Activated naive CD4-positive, alpha-beta T cell treated with anti-CD3 and anti-CD28 coated beads for 36 hours (primary cell): ENCODE results near the gene CD247. TPM values are rescaled to one million over a fixed set of nuclear protein-coding genes. Genes with fewer than 3 reads are reported as not detected.

Source experiments
- CTCF ChIA-PET: fragments of 350-600 bp; sonication (Branson Sonifier 250); formaldehyde crosslinking; loops from one replicate; lab custom pipeline; 2021; ENCODE audit warnings: antibody characterized with exemption; lab: Charles Lee
- DNase-seq: peaks from one replicate; pipeline ENCODE4 v3.0.0-alpha.2; 2020
- H3K27ac Mint-ChIP-seq: one replicate; pipeline ENCODE4 v1.8.0; 2021; ENCODE audit warnings: mild to moderate bottlenecking, mixed read lengths
- H3K27me3 Mint-ChIP-seq: one replicate; pipeline ENCODE4 v1.8.0; 2021; ENCODE audit warnings: low read depth, mixed read lengths
- H3K36me3 Mint-ChIP-seq: one replicate; pipeline ENCODE4 v1.8.0; 2021; ENCODE audit warnings: low read depth, mixed read lengths
- H3K4me1 Mint-ChIP-seq: one replicate; pipeline ENCODE4 v1.8.0; 2021; ENCODE audit warnings: low read depth, mixed read lengths
- H3K4me3 Mint-ChIP-seq: one replicate; pipeline ENCODE4 v1.8.0; 2021; ENCODE audit warnings: mild to moderate bottlenecking, moderate library complexity, mixed read lengths
- H3K9me3 Mint-ChIP-seq: one replicate; pipeline ENCODE4 v1.8.0; 2021; ENCODE audit warnings: mixed read lengths
- intact Hi-C: fragments of 100-400 bp; cut with micrococcal nuclease; formaldehyde crosslinking; loops from one replicate; pipeline ENCODE4 v1.15.1; 2023
- total RNA-seq, 2 experiments: library from RNA; stranded (reverse); gene quantifications; one replicate each; pipeline ENCODE4 v1.2.3, GENCODE V29; 2021

CD247 gene
- total RNA-seq, 2 experiments from 2014 or later: 73.5 to 78.3 TPM

DNA sequence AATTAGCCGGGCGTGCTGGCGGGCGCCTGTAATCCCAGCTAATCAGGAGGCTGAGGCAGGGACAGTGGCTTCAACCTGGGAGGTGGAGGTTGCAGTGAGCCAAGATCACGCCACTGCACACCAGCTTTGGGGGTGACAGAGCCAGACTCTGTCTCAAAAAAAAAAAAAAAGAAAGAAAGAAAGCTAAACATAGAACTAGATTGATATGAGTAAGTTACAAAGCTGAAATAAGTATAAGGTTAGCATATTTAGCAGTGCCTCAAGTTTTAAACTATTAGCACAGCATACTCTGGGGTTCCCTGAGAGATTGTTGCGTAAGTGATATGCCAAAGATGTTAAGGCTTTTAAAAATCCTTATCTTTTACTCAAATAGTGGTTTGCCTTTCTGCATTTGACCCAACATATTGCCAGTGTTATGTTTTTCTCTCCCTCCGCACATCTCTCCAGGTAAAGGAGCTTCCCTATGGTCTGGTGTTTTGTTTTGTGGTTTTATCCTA lies 126.1 kb downstream of the CD247 start:
- H3K36me3 Mint-ChIP-seq: peaks cover 5% of the 10 kb centered on the region
- intact Hi-C loops: no loop called here
- no peaks in the 10 kb centered on the region for H3K27me3 Mint-ChIP-seq
- no peak overlapping the region for H3K27ac Mint-ChIP-seq
- CTCF ChIA-PET: interaction anchor here (0.5 to 1.2 kb wide), 7 partner anchors 9 to 318 kb away, joined by 3 to 7 read pairs (median 3); no protein-coding TSS in a partner anchor
- no peak for DNase-seq
- H3K4me3 Mint-ChIP-seq: no peak overlapping the region
- no peaks in the 10 kb centered on the region for H3K4me1 Mint-ChIP-seq
- H3K9me3 Mint-ChIP-seq: no peaks in the 10 kb centered on the region

DNA sequence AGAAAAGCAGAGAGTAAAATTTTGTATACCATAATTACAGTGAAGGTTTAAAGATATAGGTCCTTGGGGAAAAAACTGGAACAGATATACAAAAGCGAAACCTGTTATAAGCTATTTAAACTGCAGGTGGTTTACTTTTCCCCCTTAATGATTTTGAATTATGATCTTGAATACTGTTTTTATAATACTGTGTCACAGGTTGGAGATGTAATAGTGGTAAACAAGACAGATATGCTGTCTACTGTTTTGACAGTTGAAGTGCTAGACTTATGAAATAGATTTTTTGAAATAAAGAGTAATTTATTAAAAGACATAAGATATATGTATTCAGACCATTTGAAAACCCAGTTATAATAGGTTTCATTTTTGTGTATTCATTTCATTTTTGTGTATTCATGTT lies 129.4 kb downstream of the CD247 start:
- no peaks in the 10 kb centered on the region for H3K27me3 Mint-ChIP-seq
- H3K27ac Mint-ChIP-seq: no peak overlapping the region
- no peaks in the 10 kb centered on the region for H3K9me3 Mint-ChIP-seq
- peaks cover 5% of the 10 kb centered on the region for H3K36me3 Mint-ChIP-seq
- no peaks in the 10 kb centered on the region for H3K4me1 Mint-ChIP-seq
- DNase-seq: no peak
- CTCF ChIA-PET: interaction anchor here (1.2 to 1.6 kb wide), 2 partner anchors 122 to 146 kb away, joined by 3 to 4 read pairs; no protein-coding TSS in a partner anchor
- intact Hi-C loops: no loop called here
- H3K4me3 Mint-ChIP-seq: no peak overlapping the region

- CTCF ChIA-PET: interaction anchor here (0.8 to 1.2 kb wide), 2 partner anchors 119 to 153 kb away, joined by 3 read pairs; no protein-coding TSS in a partner anchor
- no peaks in the 10 kb centered on the region for H3K4me1 Mint-ChIP-seq
- H3K27ac Mint-ChIP-seq: no peak overlapping the region
- no peak for DNase-seq
- H3K27me3 Mint-ChIP-seq: no peaks in the 10 kb centered on the region
- intact Hi-C loops: no loop called here
- H3K36me3 Mint-ChIP-seq: peaks cover 7% of the 10 kb centered on the region
- no peaks in the 10 kb centered on the region for H3K9me3 Mint-ChIP-seq
- no peak overlapping the region for H3K4me3 Mint-ChIP-seq
Measured at GRCh38 chr1:167387251-167387910, 130.9 kb downstream of the CD247 start.

Other genes with a start within 250 kb of the CD247 start
- gene CREG1, start 35.2 kb upstream of the CD247 start, total RNA-seq: 10 to 100 TPM in 1 of 2 experiments, 1 to 10 TPM in 1; 9.6 to 10.7 TPM
- gene RCSD1, start 111.7 kb upstream of the CD247 start, total RNA-seq: 10 to 100 TPM; 27.3 to 27.9 TPM
- gene MPZL1, start 203.5 kb upstream of the CD247 start, total RNA-seq: 10 to 100 TPM; 24.2 to 28.1 TPM